Thyroid gland (tissue), 4 donors: ENCODE measurements around the gene LRP1.

Experiments used
- CTCF ChIP-seq, 6 experiments: fragments of 200-600 bp in 3 of 6; fragments of 450-650 bp in 3 of 6; sonication (generic) in 3 of 6; IDR thresholded peaks; one replicate each; pipeline ENCODE4 v1.5.1; 2016 to 2019; ENCODE audit warnings: antibody characterized with exemption in 6 of 6, mild to moderate bottlenecking in 2 of 6, inconsistent platforms in 1 of 6, moderate library complexity in 1 of 6
- POLR2A ChIP-seq, 2 donors: fragments of 450-650 bp; IDR thresholded peaks; one replicate each; pipeline ENCODE4 v1.6.1; 2017; ENCODE audit warnings: antibody characterized with exemption in 2 of 2, mild to moderate bottlenecking in 2 of 2, moderate library complexity in 1 of 2

GRCh38 chr12:57195611-57196371 is 67.5 kb downstream of the LRP1 start:
- no peak for TF ChIP-seq CTCF (IDR thresholded peaks at IDR 0.05)
- TF ChIP-seq POLR2A (IDR thresholded peaks at IDR 0.05): no peak
